ENCODE results near the gene SFT2D1.
A peak's percentile ranks its signal among the peaks of the same experiment; 100 is the strongest.
"Not testable (repeated sequence)": the region's sequence is repeated elsewhere in the genome, so short reads cannot be mapped to it uniquely, and the experiment has no call there.

Gene SFT2D1

GRCh38 chr6:166342349-166343149 is at the start of gene SFT2D1:
Gene SFT2D1 (minus strand): TSS chr6:166342545. CDS start chr6:166342481, 64 bp downstream.
- FAIRE-seq = peak; percentile 86
- peak; percentile 90 for DNase-seq (ENCODE audit: extremely low spot score, insufficient read length, low read depth)

GRCh38 chr6:166389119-166389518 is 46.8 kb upstream of the SFT2D1 start:
- no peak for FAIRE-seq
- no peak for DNase-seq (ENCODE audit: extremely low spot score, insufficient read length, low read depth)

GRCh38 chr6:166388290-166389004 is 46.1 kb upstream of the SFT2D1 start:
- FAIRE-seq = no peak

GRCh38 chr6:166387642-166388289 is 45.4 kb upstream of the SFT2D1 start:
- FAIRE-seq = no peak
- no peak for DNase-seq (ENCODE audit: extremely low spot score, insufficient read length, low read depth)

More at GRCh38 chr6:166388290-166389004, 46.1 kb upstream of the SFT2D1 start:
- no peak for DNase-seq (ENCODE audit: extremely low spot score, insufficient read length, low read depth)

GRCh38 chr6:166387098-166387497 is 44.8 kb upstream of the SFT2D1 start:
- DNase-seq (ENCODE audit: extremely low spot score, insufficient read length, low read depth); FAIRE-seq: not testable (repeated sequence)

GRCh38 chr6:166386111-166386510 is 43.8 kb upstream of the SFT2D1 start:
- no peak for FAIRE-seq
- DNase-seq (ENCODE audit: extremely low spot score, insufficient read length, low read depth) = no peak

GRCh38 chr6:166383802-166384363 is 41.5 kb upstream of the SFT2D1 start:
- peak; percentile 67 for FAIRE-seq
- DNase-seq (ENCODE audit: extremely low spot score, insufficient read length, low read depth) = not testable (repeated sequence)

- DNase-seq (ENCODE audit: extremely low spot score, insufficient read length, low read depth) = peak; percentile 91
- FAIRE-seq = peak; percentile 95
Measured at GRCh38 chr6:166382933-166383801, 40.8 kb upstream of the SFT2D1 start, which contains the start of gene MPC1. Gene MPC1 (minus strand): TSS chr6:166382940. CDS start chr6:166382876, 64 bp downstream.

GRCh38 chr6:166382500-166382932 is 40.2 kb upstream of the SFT2D1 start:
- FAIRE-seq (no peak), DNase-seq (ENCODE audit: extremely low spot score, insufficient read length, low read depth) (no peak)

- peak; percentile 40 for DNase-seq (ENCODE audit: extremely low spot score, insufficient read length, low read depth)
- peak; percentile 88 for FAIRE-seq
Measured at GRCh38 chr6:166381733-166382499, 39.6 kb upstream of the SFT2D1 start.

GRCh38 chr6:166381381-166381732 is 39.0 kb upstream of the SFT2D1 start:
- FAIRE-seq (peak; percentile 56), DNase-seq (ENCODE audit: extremely low spot score, insufficient read length, low read depth) (no peak)

- DNase-seq (ENCODE audit: extremely low spot score, insufficient read length, low read depth) (no peak), FAIRE-seq (no peak)
Measured at GRCh38 chr6:166379800-166380199, 37.5 kb upstream of the SFT2D1 start.

GRCh38 chr6:166379103-166379586 is 36.8 kb upstream of the SFT2D1 start:
- FAIRE-seq (no peak), DNase-seq (ENCODE audit: extremely low spot score, insufficient read length, low read depth) (no peak)

- DNase-seq (ENCODE audit: extremely low spot score, insufficient read length, low read depth) = no peak
- FAIRE-seq = no peak
Measured at GRCh38 chr6:166377721-166378120, 35.4 kb upstream of the SFT2D1 start.

- no peak for FAIRE-seq
- DNase-seq (ENCODE audit: extremely low spot score, insufficient read length, low read depth) = no peak
Measured at GRCh38 chr6:166375013-166375412, 32.7 kb upstream of the SFT2D1 start.

- no peak for FAIRE-seq
Measured at GRCh38 chr6:166370489-166370888, 28.1 kb upstream of the SFT2D1 start.

GRCh38 chr6:166369782-166370181 is 27.4 kb upstream of the SFT2D1 start:
- no peak for FAIRE-seq
- no peak for DNase-seq (ENCODE audit: extremely low spot score, insufficient read length, low read depth)

More at GRCh38 chr6:166370489-166370888, 28.1 kb upstream of the SFT2D1 start:
- DNase-seq (ENCODE audit: extremely low spot score, insufficient read length, low read depth) = no peak

- FAIRE-seq = no peak
- DNase-seq (ENCODE audit: extremely low spot score, insufficient read length, low read depth) = no peak
Measured at GRCh38 chr6:166366921-166367320, 24.6 kb upstream of the SFT2D1 start.

Measured in GM18507 (cell line).